ENCODE measurements around the gene OPHN1.

OPHN1 gene, protein sequence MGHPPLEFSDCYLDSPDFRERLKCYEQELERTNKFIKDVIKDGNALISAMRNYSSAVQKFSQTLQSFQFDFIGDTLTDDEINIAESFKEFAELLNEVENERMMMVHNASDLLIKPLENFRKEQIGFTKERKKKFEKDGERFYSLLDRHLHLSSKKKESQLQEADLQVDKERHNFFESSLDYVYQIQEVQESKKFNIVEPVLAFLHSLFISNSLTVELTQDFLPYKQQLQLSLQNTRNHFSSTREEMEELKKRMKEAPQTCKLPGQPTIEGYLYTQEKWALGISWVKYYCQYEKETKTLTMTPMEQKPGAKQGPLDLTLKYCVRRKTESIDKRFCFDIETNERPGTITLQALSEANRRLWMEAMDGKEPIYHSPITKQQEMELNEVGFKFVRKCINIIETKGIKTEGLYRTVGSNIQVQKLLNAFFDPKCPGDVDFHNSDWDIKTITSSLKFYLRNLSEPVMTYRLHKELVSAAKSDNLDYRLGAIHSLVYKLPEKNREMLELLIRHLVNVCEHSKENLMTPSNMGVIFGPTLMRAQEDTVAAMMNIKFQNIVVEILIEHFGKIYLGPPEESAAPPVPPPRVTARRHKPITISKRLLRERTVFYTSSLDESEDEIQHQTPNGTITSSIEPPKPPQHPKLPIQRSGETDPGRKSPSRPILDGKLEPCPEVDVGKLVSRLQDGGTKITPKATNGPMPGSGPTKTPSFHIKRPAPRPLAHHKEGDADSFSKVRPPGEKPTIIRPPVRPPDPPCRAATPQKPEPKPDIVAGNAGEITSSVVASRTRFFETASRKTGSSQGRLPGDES

DNA sequence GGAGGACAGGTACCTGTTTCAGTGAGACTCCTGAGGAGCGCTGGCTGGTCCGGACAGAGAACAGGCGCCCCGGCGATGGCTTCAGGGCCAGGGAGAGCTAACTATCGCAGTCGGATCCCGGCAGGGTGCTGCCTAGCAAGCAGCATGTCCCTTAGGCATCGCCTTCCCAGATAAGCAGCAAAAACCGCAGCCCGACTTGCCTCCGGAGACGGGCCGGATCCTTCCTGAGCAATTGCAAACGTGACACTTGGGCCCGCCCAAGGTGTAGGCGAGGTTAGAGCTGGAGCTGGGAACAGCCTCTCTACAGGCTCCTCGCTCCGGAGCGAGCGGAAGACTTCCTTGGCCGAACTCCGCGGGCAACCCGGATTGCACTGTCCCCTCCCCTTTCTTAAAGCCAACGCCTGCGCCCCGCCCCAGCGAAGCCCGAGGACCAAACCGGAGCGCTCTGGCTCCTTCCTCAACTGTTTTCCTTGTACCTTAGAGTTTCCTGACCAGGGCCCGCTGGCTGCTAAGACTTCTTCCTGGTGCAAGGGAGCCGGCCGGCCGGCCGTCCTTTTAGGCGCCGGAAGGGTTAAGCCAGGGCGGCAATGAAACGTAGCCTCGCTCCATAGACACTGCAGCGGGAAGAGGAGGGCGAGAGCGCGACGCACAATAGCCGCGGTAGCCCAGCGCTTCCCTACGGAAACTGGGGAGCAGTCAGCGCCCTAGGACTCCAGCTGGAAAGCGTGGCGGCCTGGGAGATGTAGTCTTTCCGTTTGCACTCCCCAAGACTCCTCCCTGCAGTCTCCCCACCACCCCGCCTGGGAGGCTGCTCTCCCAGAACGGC lies at the start of gene OPHN1:
Gene OPHN1, minus strand, starts transcription at position 341 of the 826 bp plus-strand sequence. CDS start 475 bp downstream, outside the sequence.
- TF ChIP-seq, protein P1, sequence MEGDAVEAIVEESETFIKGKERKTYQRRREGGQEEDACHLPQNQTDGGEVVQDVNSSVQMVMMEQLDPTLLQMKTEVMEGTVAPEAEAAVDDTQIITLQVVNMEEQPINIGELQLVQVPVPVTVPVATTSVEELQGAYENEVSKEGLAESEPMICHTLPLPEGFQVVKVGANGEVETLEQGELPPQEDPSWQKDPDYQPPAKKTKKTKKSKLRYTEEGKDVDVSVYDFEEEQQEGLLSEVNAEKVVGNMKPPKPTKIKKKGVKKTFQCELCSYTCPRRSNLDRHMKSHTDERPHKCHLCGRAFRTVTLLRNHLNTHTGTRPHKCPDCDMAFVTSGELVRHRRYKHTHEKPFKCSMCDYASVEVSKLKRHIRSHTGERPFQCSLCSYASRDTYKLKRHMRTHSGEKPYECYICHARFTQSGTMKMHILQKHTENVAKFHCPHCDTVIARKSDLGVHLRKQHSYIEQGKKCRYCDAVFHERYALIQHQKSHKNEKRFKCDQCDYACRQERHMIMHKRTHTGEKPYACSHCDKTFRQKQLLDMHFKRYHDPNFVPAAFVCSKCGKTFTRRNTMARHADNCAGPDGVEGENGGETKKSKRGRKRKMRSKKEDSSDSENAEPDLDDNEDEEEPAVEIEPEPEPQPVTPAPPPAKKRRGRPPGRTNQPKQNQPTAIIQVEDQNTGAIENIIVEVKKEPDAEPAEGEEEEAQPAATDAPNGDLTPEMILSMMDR (IDR thresholded peaks at IDR 0.05; ENCODE audit: low read depth, low read length) = no peak
- peak within 1 kb of the TSS; percentile 67 for H3K4me3 ChIP-seq (ENCODE audit: low read depth, low read length)

GRCh38 chrX:68480969-68481368 lies 47.7 kb upstream of the OPHN1 start:
- TF ChIP-seq, protein P1 (IDR thresholded peaks at IDR 0.05; ENCODE audit: low read depth, low read length) = no peak
- no peak overlapping the region for H3K4me3 ChIP-seq (ENCODE audit: low read depth, low read length)

DNA sequence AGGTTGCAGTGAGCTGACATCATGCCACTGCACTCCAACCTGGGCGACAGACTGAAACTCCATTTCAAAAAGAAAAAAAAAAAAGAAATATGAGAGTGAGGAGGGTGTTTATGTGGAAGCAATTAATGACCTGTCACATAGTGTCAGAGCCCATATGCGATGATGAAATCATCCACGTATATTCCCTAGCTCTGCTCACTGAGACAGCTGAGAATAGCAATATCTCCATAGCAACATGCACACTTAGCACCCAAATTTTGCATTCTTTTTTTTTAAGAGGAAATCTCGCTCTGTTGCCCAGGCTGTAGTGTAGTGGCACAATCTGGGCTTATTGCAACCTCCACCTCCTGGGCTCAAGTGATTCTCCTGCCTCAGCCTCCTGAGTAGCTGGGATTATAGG lies 31.5 kb upstream of the OPHN1 start:
- TF ChIP-seq, protein P1 (IDR thresholded peaks at IDR 0.05; ENCODE audit: low read depth, low read length) = no peak
- no peak overlapping the region for H3K4me3 ChIP-seq (ENCODE audit: low read depth, low read length)

- TF ChIP-seq, protein P1 (IDR thresholded peaks at IDR 0.05; ENCODE audit: low read depth, low read length) = no peak
These were observed 30.6 kb upstream of the OPHN1 start for GRCh38 chrX:68463880-68464279.

GRCh38 chrX:68462653-68463052 lies 29.4 kb upstream of the OPHN1 start:
- TF ChIP-seq, protein P1 (IDR thresholded peaks at IDR 0.05; ENCODE audit: low read depth, low read length) = no peak
- H3K4me3 ChIP-seq (ENCODE audit: low read depth, low read length) = no peak overlapping the region

More at GRCh38 chrX:68463880-68464279, 30.6 kb upstream of the OPHN1 start:
- H3K4me3 ChIP-seq (ENCODE audit: low read depth, low read length) = no peak overlapping the region

DNA sequence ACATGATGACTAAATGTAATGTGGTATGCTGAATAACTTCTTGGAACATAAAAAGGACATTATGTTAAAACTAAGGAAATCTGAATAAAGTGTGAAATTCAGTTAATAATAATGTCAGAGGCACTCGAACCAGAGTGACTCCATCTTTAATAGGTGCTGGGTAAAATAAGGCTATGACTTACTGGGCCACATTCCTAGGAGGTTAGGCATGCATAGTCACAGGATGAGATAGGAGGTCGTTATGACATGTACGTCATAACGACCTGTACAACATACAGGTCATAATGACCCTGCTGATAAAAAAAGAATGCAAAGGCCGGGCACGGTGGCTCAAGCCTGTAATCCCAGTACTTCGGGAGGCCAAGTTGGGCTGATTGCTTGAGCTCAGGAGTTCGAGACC lies 28.9 kb upstream of the OPHN1 start:
- H3K4me3 ChIP-seq (ENCODE audit: low read depth, low read length) = no peak overlapping the region
- TF ChIP-seq, protein P1 (IDR thresholded peaks at IDR 0.05; ENCODE audit: low read depth, low read length) = no peak

Data from WI38 (cell line).